Measurements from ENCODE around the gene CAMK4. TPM values are rescaled to one million over a fixed set of nuclear protein-coding genes. Genes with fewer than 3 reads are reported as not detected.
"Not testable (repeated sequence)": the region's sequence is repeated elsewhere in the genome, so short reads cannot be mapped to it uniquely, and the experiment has no call there.

The CAMK4 gene
- total RNA-seq, 1 donor from 2014 or later, result 5.0 TPM

DNA sequence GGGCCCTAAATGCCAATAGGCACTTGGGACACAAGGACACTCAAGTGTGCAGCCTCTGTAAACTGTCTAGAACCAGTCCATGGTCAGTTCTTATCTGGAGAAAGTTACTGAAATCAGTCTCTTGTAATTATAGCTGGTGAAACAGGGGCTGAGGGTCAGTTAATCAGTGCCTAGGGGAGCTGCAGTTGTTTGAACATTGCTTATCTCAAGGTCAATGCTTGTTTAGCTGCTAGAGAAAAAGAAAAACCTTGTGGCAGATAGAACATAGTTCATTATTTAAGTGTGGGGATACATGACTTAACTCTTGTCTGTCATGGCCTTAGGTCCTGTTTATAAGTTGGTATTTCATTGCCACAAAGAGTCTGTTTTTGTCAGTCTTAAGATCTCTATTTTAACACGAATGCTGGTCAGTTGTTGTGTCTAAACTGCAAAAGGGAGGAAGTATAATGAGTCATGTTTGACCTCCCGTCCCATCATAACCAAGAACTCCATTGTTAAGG is 180.1 kb downstream of the CAMK4 start:
- no peak for TF ChIP-seq EZH2phosphoT487 (IDR thresholded peaks at IDR 0.05)
- no peak for TF ChIP-seq EZH2 (IDR thresholded peaks at IDR 0.05)
- TF ChIP-seq, protein P1, sequence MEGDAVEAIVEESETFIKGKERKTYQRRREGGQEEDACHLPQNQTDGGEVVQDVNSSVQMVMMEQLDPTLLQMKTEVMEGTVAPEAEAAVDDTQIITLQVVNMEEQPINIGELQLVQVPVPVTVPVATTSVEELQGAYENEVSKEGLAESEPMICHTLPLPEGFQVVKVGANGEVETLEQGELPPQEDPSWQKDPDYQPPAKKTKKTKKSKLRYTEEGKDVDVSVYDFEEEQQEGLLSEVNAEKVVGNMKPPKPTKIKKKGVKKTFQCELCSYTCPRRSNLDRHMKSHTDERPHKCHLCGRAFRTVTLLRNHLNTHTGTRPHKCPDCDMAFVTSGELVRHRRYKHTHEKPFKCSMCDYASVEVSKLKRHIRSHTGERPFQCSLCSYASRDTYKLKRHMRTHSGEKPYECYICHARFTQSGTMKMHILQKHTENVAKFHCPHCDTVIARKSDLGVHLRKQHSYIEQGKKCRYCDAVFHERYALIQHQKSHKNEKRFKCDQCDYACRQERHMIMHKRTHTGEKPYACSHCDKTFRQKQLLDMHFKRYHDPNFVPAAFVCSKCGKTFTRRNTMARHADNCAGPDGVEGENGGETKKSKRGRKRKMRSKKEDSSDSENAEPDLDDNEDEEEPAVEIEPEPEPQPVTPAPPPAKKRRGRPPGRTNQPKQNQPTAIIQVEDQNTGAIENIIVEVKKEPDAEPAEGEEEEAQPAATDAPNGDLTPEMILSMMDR (IDR thresholded peaks at IDR 0.05), result no peak
- Histone ChIP-seq H4K20me1 (ENCODE audit: low read depth) (no peaks in the 10 kb centered on the region), H3K9ac (no peak overlapping the region), H3K4me1 (no peaks in the 10 kb centered on the region), H3K36me3 (no peaks in the 10 kb centered on the region), H3K9me3 (ENCODE audit: low read depth) (no peaks in the 10 kb centered on the region), H3K79me2 (ENCODE audit: low read depth) (no peaks in the 10 kb centered on the region), H3F3A (ENCODE audit: low read depth) (no peaks in the 10 kb centered on the region), H3K4me2 (no peak overlapping the region), H3K27me3 (no peaks in the 10 kb centered on the region), H3K4me3 (no peak overlapping the region), H3K27ac (no peak overlapping the region), H2AFZ (replicated peaks) (no peak overlapping the region)
- no peaks in the 10 kb centered on the region for H3K4me1 Mint-ChIP-seq
- H3K27ac Mint-ChIP-seq, result no peak overlapping the region
- H3K27me3 Mint-ChIP-seq (ENCODE audit: insufficient read depth, low read depth), result no peaks in the 10 kb centered on the region
- no peak for DNase-seq (ENCODE audit: low spot score)
- H3K4me3 Mint-ChIP-seq, result no peak overlapping the region
- no peaks in the 10 kb centered on the region for H3K36me3 Mint-ChIP-seq
- no peaks in the 10 kb centered on the region for H3K9me3 Mint-ChIP-seq

DNA sequence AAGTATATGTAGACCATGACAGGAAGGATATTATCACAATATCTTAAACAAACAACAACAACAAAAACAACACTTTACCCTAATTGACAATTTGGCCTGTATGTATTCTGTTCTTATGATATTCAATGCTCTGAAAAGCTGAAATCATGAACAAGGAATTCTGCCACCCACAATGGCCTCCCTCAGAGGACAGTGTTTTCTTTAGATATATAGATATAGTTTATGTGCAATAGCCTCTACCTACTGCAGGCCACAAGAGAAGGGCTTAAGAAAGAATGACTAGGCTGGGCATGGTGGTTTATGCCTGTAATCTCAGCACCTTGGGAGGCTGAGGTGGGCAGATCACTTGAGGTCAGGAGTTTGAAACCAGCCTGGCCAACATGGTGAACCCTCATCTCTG is 183.4 kb downstream of the CAMK4 start:
- H4K20me1 ChIP-seq (ENCODE audit: low read depth), result no peaks in the 10 kb centered on the region
- no peaks in the 10 kb centered on the region for H3K9me3 Mint-ChIP-seq
- H3F3A ChIP-seq (ENCODE audit: low read depth), result no peaks in the 10 kb centered on the region
- no peak for DNase-seq (ENCODE audit: low spot score)
- H3K27ac ChIP-seq, result no peak overlapping the region
- no peak overlapping the region for H3K4me3 ChIP-seq
- no peak overlapping the region for H3K4me2 ChIP-seq
- TF ChIP-seq EZH2phosphoT487 (IDR thresholded peaks at IDR 0.05) (no peak), EZH2 (IDR thresholded peaks at IDR 0.05) (no peak)
- TF ChIP-seq, protein P1 (IDR thresholded peaks at IDR 0.05), result no peak
- H3K4me3 Mint-ChIP-seq, result no peak overlapping the region
- no peak overlapping the region for H3K27ac Mint-ChIP-seq
- no peaks in the 10 kb centered on the region for H3K27me3 ChIP-seq
- no peaks in the 10 kb centered on the region for H3K79me2 ChIP-seq (ENCODE audit: low read depth)
- no peak overlapping the region for H2AFZ ChIP-seq (replicated peaks)
- H3K4me1 Mint-ChIP-seq, result no peaks in the 10 kb centered on the region
- H3K27me3 Mint-ChIP-seq (ENCODE audit: insufficient read depth, low read depth), result peaks cover 3% of the 10 kb centered on the region
- H3K9me3 ChIP-seq (ENCODE audit: low read depth), result no peaks in the 10 kb centered on the region
- no peaks in the 10 kb centered on the region for H3K4me1 ChIP-seq
- H3K9ac ChIP-seq, result no peak overlapping the region
- H3K36me3 Mint-ChIP-seq, result peaks cover 4% of the 10 kb centered on the region
- H3K36me3 ChIP-seq, result no peaks in the 10 kb centered on the region

DNA sequence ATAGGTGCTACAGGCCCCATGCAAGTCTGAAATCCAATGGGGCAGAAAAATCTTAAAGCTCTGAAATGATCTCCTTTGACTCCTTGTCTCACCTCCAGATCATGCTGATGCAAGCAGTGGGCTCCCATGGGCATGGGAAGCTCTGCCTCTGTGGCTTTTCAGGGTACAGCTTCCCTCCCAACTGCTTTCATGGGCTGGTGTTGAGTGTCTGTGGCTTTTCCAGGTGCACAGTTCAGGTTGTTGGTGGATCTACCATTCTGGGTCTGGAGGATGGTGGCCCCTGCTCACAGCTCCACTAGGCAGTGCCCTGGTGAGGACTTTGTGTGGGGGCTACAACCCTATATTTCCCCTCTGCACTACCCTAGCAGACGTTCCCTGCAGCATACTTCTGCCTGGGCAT is 184.6 kb downstream of the CAMK4 start:
- Histone ChIP-seq H3K79me2 (ENCODE audit: low read depth) (no peaks in the 10 kb centered on the region), H3K27ac (no peak overlapping the region), H3F3A (ENCODE audit: low read depth) (no peaks in the 10 kb centered on the region), H3K36me3 (no peaks in the 10 kb centered on the region), H3K4me3 (no peak overlapping the region), H4K20me1 (ENCODE audit: low read depth) (no peaks in the 10 kb centered on the region), H2AFZ (replicated peaks) (no peak overlapping the region), H3K9ac (no peak overlapping the region), H3K4me1 (no peaks in the 10 kb centered on the region), H3K4me2 (no peak overlapping the region), H3K9me3 (ENCODE audit: low read depth) (no peaks in the 10 kb centered on the region), H3K27me3 (no peaks in the 10 kb centered on the region)
- DNase-seq (ENCODE audit: low spot score), result no peak
- peaks cover 3% of the 10 kb centered on the region for H3K27me3 Mint-ChIP-seq (ENCODE audit: insufficient read depth, low read depth)
- peaks cover 4% of the 10 kb centered on the region for H3K36me3 Mint-ChIP-seq
- H3K27ac Mint-ChIP-seq, result no peak overlapping the region
- no peaks in the 10 kb centered on the region for H3K4me1 Mint-ChIP-seq
- no peak for TF ChIP-seq EZH2phosphoT487 (IDR thresholded peaks at IDR 0.05)
- TF ChIP-seq, protein P1 (IDR thresholded peaks at IDR 0.05), result no peak
- no peak for TF ChIP-seq EZH2 (IDR thresholded peaks at IDR 0.05)
- H3K9me3 Mint-ChIP-seq, result no peaks in the 10 kb centered on the region
- no peak overlapping the region for H3K4me3 Mint-ChIP-seq

DNA sequence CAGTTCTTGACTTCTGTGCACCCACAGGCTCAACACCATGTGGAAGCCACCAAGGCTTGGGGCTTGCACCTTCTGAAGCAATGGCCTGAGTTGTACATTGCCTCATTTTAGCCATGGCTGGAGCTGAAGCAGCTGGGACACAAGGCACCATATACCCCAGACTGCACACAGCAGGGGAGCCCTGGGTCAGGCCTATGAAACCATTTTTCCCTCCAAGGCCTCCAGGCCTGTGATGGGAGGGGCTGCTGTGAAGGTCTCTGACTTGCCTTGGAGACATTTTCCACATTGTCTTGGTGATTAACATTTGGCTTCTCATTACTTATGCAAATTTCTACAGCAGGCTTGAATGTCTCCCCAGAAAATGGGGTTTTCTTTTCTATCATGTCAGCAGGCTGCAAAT is 185.1 kb downstream of the CAMK4 start:
- H3K27ac ChIP-seq; H3K27ac Mint-ChIP-seq; H3K4me1 Mint-ChIP-seq; H3K27me3 ChIP-seq; H3K36me3 Mint-ChIP-seq; H4K20me1 ChIP-seq (ENCODE audit: low read depth); H2AFZ ChIP-seq (replicated peaks); H3K9me3 ChIP-seq (ENCODE audit: low read depth); H3K9me3 Mint-ChIP-seq; H3K4me1 ChIP-seq; H3K79me2 ChIP-seq (ENCODE audit: low read depth); H3K4me3 Mint-ChIP-seq; H3F3A ChIP-seq (ENCODE audit: low read depth); H3K9ac ChIP-seq; DNase-seq (ENCODE audit: low spot score); H3K36me3 ChIP-seq; H3K4me2 ChIP-seq; H3K27me3 Mint-ChIP-seq (ENCODE audit: insufficient read depth, low read depth); H3K4me3 ChIP-seq: not testable (repeated sequence)

DNA sequence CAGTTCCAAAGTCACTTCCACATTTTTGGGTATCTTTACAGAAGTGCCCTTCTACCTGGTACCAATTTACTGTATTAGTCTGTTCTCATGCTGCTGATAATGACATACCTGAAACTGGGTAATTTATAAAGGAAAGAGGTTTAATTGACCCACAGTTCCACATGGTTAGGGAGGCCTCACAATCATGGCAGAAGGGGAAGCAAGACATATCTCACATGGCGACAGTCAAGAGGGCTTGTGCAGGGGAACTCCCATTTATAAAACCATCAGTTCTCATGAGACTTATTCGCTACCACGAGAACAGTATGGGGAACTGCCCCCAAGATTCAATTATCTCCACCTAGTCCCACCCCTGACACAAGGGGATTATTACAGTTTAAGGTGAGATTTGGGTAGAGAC is 185.9 kb downstream of the CAMK4 start:
- not testable (repeated sequence) for H3K27ac Mint-ChIP-seq, H3K4me3 Mint-ChIP-seq

More for the DNA sequence above, 185.9 kb downstream of the CAMK4 start:
- not testable (repeated sequence) for H3K4me3 ChIP-seq; H3F3A ChIP-seq (ENCODE audit: low read depth); H3K9me3 ChIP-seq (ENCODE audit: low read depth); H3K4me1 Mint-ChIP-seq; H4K20me1 ChIP-seq (ENCODE audit: low read depth); H2AFZ ChIP-seq (replicated peaks); H3K36me3 Mint-ChIP-seq; H3K27ac ChIP-seq; H3K4me1 ChIP-seq; H3K9ac ChIP-seq; H3K36me3 ChIP-seq; H3K27me3 Mint-ChIP-seq (ENCODE audit: insufficient read depth, low read depth); H3K79me2 ChIP-seq (ENCODE audit: low read depth); H3K27me3 ChIP-seq; DNase-seq (ENCODE audit: low spot score); H3K4me2 ChIP-seq; H3K9me3 Mint-ChIP-seq
